Measurements from ENCODE around the gene DNAH17. TPM values are rescaled to one million over a fixed set of nuclear protein-coding genes. Genes with fewer than 3 reads are reported as not detected.

The DNAH17 gene
- total RNA-seq, 1 donor from 2014 or later = under 0.01 TPM

- Histone ChIP-seq H3K27me3 (ENCODE audit: control insufficient read depth, insufficient read depth, low read length) (peaks cover 16% of the 10 kb centered on the region), H3K4me3 (ENCODE audit: low read depth, low read length) (no peak overlapping the region), H3K36me3 (ENCODE audit: control insufficient read depth, insufficient read depth, low read length) (no peaks in the 10 kb centered on the region)
- TF ChIP-seq CTCF (IDR thresholded peaks at IDR 0.05; ENCODE audit: insufficient read depth, low read length, severe bottlenecking) = no peak
- FAIRE-seq = peak; percentile 23
- DNase-seq (ENCODE audit: low read depth) = no peak
These were observed 5.9 kb downstream of the DNAH17 start for GRCh38 chr17:78571329-78571728.

GRCh38 chr17:78568494-78569115 is 8.6 kb downstream of the DNAH17 start:
- TF ChIP-seq CTCF (IDR thresholded peaks at IDR 0.05; ENCODE audit: insufficient read depth, low read length, severe bottlenecking) = no peak
- DNase-seq (ENCODE audit: low read depth) = peak; percentile 63
- H3K36me3 ChIP-seq (ENCODE audit: control insufficient read depth, insufficient read depth, low read length) = no peaks in the 10 kb centered on the region
- no peak overlapping the region for H3K4me3 ChIP-seq (ENCODE audit: low read depth, low read length)
- no peak for FAIRE-seq
- peaks cover 17% of the 10 kb centered on the region for H3K27me3 ChIP-seq (ENCODE audit: control insufficient read depth, insufficient read depth, low read length)

- no peak for FAIRE-seq
- no peaks in the 10 kb centered on the region for H3K36me3 ChIP-seq (ENCODE audit: control insufficient read depth, insufficient read depth, low read length)
- no peak for TF ChIP-seq CTCF (IDR thresholded peaks at IDR 0.05; ENCODE audit: insufficient read depth, low read length, severe bottlenecking)
- no peak overlapping the region for H3K4me3 ChIP-seq (ENCODE audit: low read depth, low read length)
- peaks cover 17% of the 10 kb centered on the region for H3K27me3 ChIP-seq (ENCODE audit: control insufficient read depth, insufficient read depth, low read length)
- DNase-seq (ENCODE audit: low read depth) = no peak
These were observed 9.2 kb downstream of the DNAH17 start for GRCh38 chr17:78567991-78568390.

- no peak overlapping the region for H3K4me3 ChIP-seq (ENCODE audit: low read depth, low read length)
- FAIRE-seq (no peak), DNase-seq (ENCODE audit: low read depth) (no peak)
- no peak for TF ChIP-seq CTCF (IDR thresholded peaks at IDR 0.05; ENCODE audit: insufficient read depth, low read length, severe bottlenecking)
- no peaks in the 10 kb centered on the region for H3K36me3 ChIP-seq (ENCODE audit: control insufficient read depth, insufficient read depth, low read length)
- H3K27me3 ChIP-seq (ENCODE audit: control insufficient read depth, insufficient read depth, low read length) = peaks cover 14% of the 10 kb centered on the region
These were observed 10.2 kb downstream of the DNAH17 start for GRCh38 chr17:78566947-78567346.

- Histone ChIP-seq H3K36me3 (ENCODE audit: control insufficient read depth, insufficient read depth, low read length) (no peaks in the 10 kb centered on the region), H3K4me3 (ENCODE audit: low read depth, low read length) (no peak overlapping the region), H3K27me3 (ENCODE audit: control insufficient read depth, insufficient read depth, low read length) (peaks cover 11% of the 10 kb centered on the region)
- DNase-seq (ENCODE audit: low read depth) (no peak), FAIRE-seq (no peak)
- no peak for TF ChIP-seq CTCF (IDR thresholded peaks at IDR 0.05; ENCODE audit: insufficient read depth, low read length, severe bottlenecking)
These were observed 13.7 kb downstream of the DNAH17 start for GRCh38 chr17:78563189-78564145.

Data from bronchial epithelial cell (primary cell).